HG02763 (cell line): ENCODE measurements around the gene ZNF134.

ENCODE experiments used
- ATAC-seq: cut with Tn5 transposase; IDR thresholded peaks from one replicate; pipeline ENCODE4 v1.9.1; 2021; ENCODE audit warnings: mild to moderate bottlenecking, moderate library complexity; ENCODE audit not compliant: unreplicated experiment

The ZNF134 gene

GRCh38 chr19:57637379-57637778 lies 23.3 kb downstream of the ZNF134 start:
- ATAC-seq, result no peak

- no peak for ATAC-seq
These were observed 27.7 kb downstream of the ZNF134 start for GRCh38 chr19:57641715-57642234.

- ATAC-seq, result no peak
These were observed 28.5 kb downstream of the ZNF134 start for GRCh38 chr19:57642396-57643046.

- ATAC-seq, result no peak
These were observed 29.7 kb downstream of the ZNF134 start for GRCh38 chr19:57643734-57644133.

GRCh38 chr19:57648331-57649003 lies 34.4 kb downstream of the ZNF134 start:
- ATAC-seq, result no peak

GRCh38 chr19:57651654-57651996 lies 37.6 kb downstream of the ZNF134 start:
- ATAC-seq, result no peak

GRCh38 chr19:57653689-57654088 lies 39.6 kb downstream of the ZNF134 start:
- ATAC-seq, result no peak

GRCh38 chr19:57655443-57655842 lies 41.4 kb downstream of the ZNF134 start:
- no peak for ATAC-seq

GRCh38 chr19:57656346-57656745 lies 42.3 kb downstream of the ZNF134 start:
- no peak for ATAC-seq

- no peak for ATAC-seq
These were observed 50.5 kb downstream of the ZNF134 start for GRCh38 chr19:57664269-57665127.

GRCh38 chr19:57665261-57665806 lies 51.3 kb downstream of the ZNF134 start:
- no peak for ATAC-seq

GRCh38 chr19:57667228-57667627 lies 53.2 kb downstream of the ZNF134 start:
- no peak for ATAC-seq

- ATAC-seq, result no peak
These were observed 54.6 kb downstream of the ZNF134 start, which contains the start of gene ZSCAN4 for GRCh38 chr19:57668635-57669034. ZSCAN4 (plus strand) TSS chr19:57668935; CDS start chr19:57676146, 7,211 bp downstream.

GRCh38 chr19:57671124-57671895 lies 57.3 kb downstream of the ZNF134 start:
- ATAC-seq, result no peak

GRCh38 chr19:57672466-57672865 lies 58.4 kb downstream of the ZNF134 start:
- no peak for ATAC-seq
